Measurements from ENCODE around the gene SGSM2.

GRCh38 chr17:2395258-2396181, 58.2 kb downstream of the SGSM2 start:
- TF ChIP-seq EP300 (IDR thresholded peaks at IDR 0.05) (no peak), CTCF (IDR thresholded peaks at IDR 0.05) (no peak)

Measured in suprapubic skin (tissue), 3 donors.